Keratinocyte (primary cell): Measurements from ENCODE around the gene SMCO2. TPM values are rescaled to one million over a fixed set of nuclear protein-coding genes. Genes with fewer than 3 reads are reported as not detected.

Experiments used
- DNase-seq: peaks from one replicate; pipeline ENCODE4 v3.0.0-alpha.2; 2011; ENCODE audit warnings: low read depth, missing footprints, low spot score
- FAIRE-seq: peaks from 2 replicates; lab custom pipeline; 2011; peaks lifted over from hg19 to GRCh38; lab: Jason Lieb, UNC
- H2AFZ ChIP-seq: 2 replicates; pipeline ENCODE4 v1.6.0; 2012; ENCODE audit warnings: low read length, control low read depth, inconsistent platforms; ENCODE audit not compliant: control insufficient read depth
- H3K27ac ChIP-seq: 2 replicates; pipeline ENCODE4 v1.5.1; 2011; ENCODE audit warnings: low read length; ENCODE audit not compliant: control insufficient read depth, insufficient read depth
- H3K27me3 ChIP-seq: 3 replicates; pipeline ENCODE4 v1.6.0; 2011; ENCODE audit warnings: low read length; ENCODE audit not compliant: control insufficient read depth, insufficient read depth; ENCODE audit errors: extremely low read depth
- H3K36me3 ChIP-seq, 2 experiments: 2 replicates in 1 of 2; 3 replicates in 1 of 2; pipeline ENCODE4 v1.5.1; 2011; ENCODE audit warnings: low read length in 2 of 2, mild to moderate bottlenecking in 1 of 2; ENCODE audit not compliant: control insufficient read depth in 2 of 2, insufficient read depth in 2 of 2; ENCODE audit errors: extremely low read depth in 1 of 2
- H3K4me1 ChIP-seq: 3 replicates; pipeline ENCODE4 v1.5.1; 2011; ENCODE audit warnings: low read length; ENCODE audit not compliant: control insufficient read depth, insufficient read depth; ENCODE audit errors: extremely low read depth
- H3K4me2 ChIP-seq: 3 replicates; pipeline ENCODE4 v1.6.0; 2011; ENCODE audit warnings: low read depth, low read length; ENCODE audit not compliant: control insufficient read depth, insufficient read depth; ENCODE audit errors: extremely low read depth
- H3K4me3 ChIP-seq, 3 experiments: fragments of 200-600 bp in 1 of 3; sonication (generic) in 1 of 3; 2 replicates in 2 of 3; 3 replicates in 1 of 3; pipeline ENCODE4 v1.5.1; 2011 to 2016; ENCODE audit warnings: low read length in 3 of 3, mild to moderate bottlenecking in 3 of 3, control low read depth in 2 of 3, inconsistent platforms in 1 of 3, low read depth in 1 of 3, mixed read lengths in 1 of 3, mixed run types in 1 of 3, moderate library complexity in 1 of 3; ENCODE audit not compliant: control insufficient read depth in 2 of 3, insufficient read depth in 2 of 3; ENCODE audit errors: extremely low read depth in 1 of 3
- H3K79me2 ChIP-seq: 2 replicates; pipeline ENCODE4 v1.6.0; 2012; ENCODE audit warnings: low read length; ENCODE audit not compliant: control insufficient read depth, insufficient read depth
- H3K9ac ChIP-seq: 3 replicates; pipeline ENCODE4 v1.6.0; 2011; ENCODE audit warnings: low read length; ENCODE audit not compliant: control insufficient read depth, insufficient read depth; ENCODE audit errors: extremely low read depth
- H3K9me1 ChIP-seq: 3 replicates; pipeline ENCODE4 v1.6.0; 2011; ENCODE audit warnings: low read length; ENCODE audit not compliant: control insufficient read depth, insufficient read depth; ENCODE audit errors: extremely low read depth
- H3K9me3 ChIP-seq: 2 replicates; pipeline ENCODE4 v1.5.1; 2012; ENCODE audit warnings: low read depth, low read length; ENCODE audit not compliant: control insufficient read depth
- H4K20me1 ChIP-seq: 3 replicates; pipeline ENCODE4 v1.6.0; 2011; ENCODE audit warnings: low read length; ENCODE audit not compliant: control insufficient read depth, insufficient read depth; ENCODE audit errors: extremely low read depth
- CTCF ChIP-seq, 3 experiments: IDR thresholded peaks in 1 of 3; conservative IDR thresholded peaks in 1 of 3; optimal IDR thresholded peaks in 1 of 3; 2 replicates in 2 of 3; 3 replicates in 1 of 3; pipeline versions ENCODE3 to v1.5.1; 2011; ENCODE audit warnings: low read length in 3 of 3, mild to moderate bottlenecking in 3 of 3, moderate library complexity in 2 of 3, control low read depth in 1 of 3, inconsistent platforms in 1 of 3; ENCODE audit not compliant: insufficient read depth in 2 of 3; ENCODE audit errors: extremely low read depth in 1 of 3
- EZH2 ChIP-seq: IDR thresholded peaks from one replicate; pipeline ENCODE4 v1.6.1; 2012; ENCODE audit warnings: inconsistent platforms, mild to moderate bottlenecking, low read length, moderate library complexity
- dilution Hi-C: fragments of 300-500 bp; cut with MboI; formaldehyde crosslinking; loops from one replicate; pipeline ENCODE4 v1.7.0; 2020; ENCODE audit warnings: low sequenced_read_pairs; ENCODE audit not compliant: extremely low pct_ligation_motif_present
- polyA plus RNA-seq, 5 experiments: library from polyadenylated mRNA; depleted of rRNA in 3 of 5; stranded (reverse) in 3 of 5; stranded (forward) in 1 of 5; unstranded in 1 of 5; fragments of >200 nt; gene quantifications; 1 replicate in 1 of 5; 2 replicates in 3 of 5; 3 replicates in 1 of 5; pipeline versions ENCODE4 v1.2.1 to v1.2.3, GENCODE V29; 2011 to 2012; ENCODE audit warnings: missing spikeins in 2 of 5, low read depth in 1 of 5, low replicate concordance in 1 of 5

The SMCO2 gene
- polyA plus RNA-seq, 1 donor (not counting 4 experiments of a cell fraction or from before 2014, with no cell fraction given), result 0.49 TPM

GRCh38 chr12:27534765-27535161 lies 88.2 kb downstream of the SMCO2 start:
- no peaks in the 10 kb centered on the region for H3K9me3 ChIP-seq
- no peak overlapping the region for H3K9ac ChIP-seq
- dilution Hi-C loops, result no loop called here
- no peak overlapping the region for H3K4me2 ChIP-seq
- peaks cover 2% of the 10 kb centered on the region for H4K20me1 ChIP-seq
- no peak for DNase-seq
- FAIRE-seq, result no peak
- H3K36me3 ChIP-seq, result peaks cover 0 to 2% of the 10 kb centered on the region in 2 experiments
- H3K9me1 ChIP-seq, result peaks cover 3% of the 10 kb centered on the region
- no peak overlapping the region for H3K4me3 ChIP-seq
- no peak overlapping the region for H3K27ac ChIP-seq
- H3K27me3 ChIP-seq, result no peaks in the 10 kb centered on the region
- peaks cover 99% of the 10 kb centered on the region for H3K79me2 ChIP-seq
- no peak overlapping the region for H2AFZ ChIP-seq
- peaks cover 21% of the 10 kb centered on the region for H3K4me1 ChIP-seq
- TF ChIP-seq EZH2 (no peak), CTCF (optimal IDR thresholded peaks at IDR 0.05 in 1 of 3, IDR thresholded peaks at IDR 0.05 in 1 of 3, conservative IDR thresholded peaks at IDR 0.05 in 1 of 3; ENCODE audit: extremely low read depth in 1 of 3, insufficient read depth in 2 of 3, low read length in 3 of 3) (no peak)

GRCh38 chr12:27535318-27535717 lies 88.8 kb downstream of the SMCO2 start:
- Histone ChIP-seq H3K9me1 (peaks cover 3% of the 10 kb centered on the region), H3K4me2 (no peak overlapping the region), H3K36me3 (peaks cover 0 to 2% of the 10 kb centered on the region in 2 experiments), H3K9me3 (no peaks in the 10 kb centered on the region), H3K27me3 (no peaks in the 10 kb centered on the region), H3K4me3 (no peak overlapping the region), H3K79me2 (peaks cover 98% of the 10 kb centered on the region), H3K4me1 (peaks cover 24% of the 10 kb centered on the region), H3K27ac (no peak overlapping the region), H2AFZ (no peak overlapping the region), H3K9ac (no peak overlapping the region), H4K20me1 (peaks cover 2% of the 10 kb centered on the region)
- dilution Hi-C loops, result no loop called here
- DNase-seq (no peak), FAIRE-seq (no peak)
- TF ChIP-seq EZH2, result no peak
- TF ChIP-seq CTCF (optimal IDR thresholded peaks at IDR 0.05 in 1 of 3, IDR thresholded peaks at IDR 0.05 in 1 of 3, conservative IDR thresholded peaks at IDR 0.05 in 1 of 3; ENCODE audit: extremely low read depth in 1 of 3, insufficient read depth in 2 of 3, low read length in 3 of 3), result no peak
